ENCODE measurements around the gene MYCBP2.

The MYCBP2 gene

DNA sequence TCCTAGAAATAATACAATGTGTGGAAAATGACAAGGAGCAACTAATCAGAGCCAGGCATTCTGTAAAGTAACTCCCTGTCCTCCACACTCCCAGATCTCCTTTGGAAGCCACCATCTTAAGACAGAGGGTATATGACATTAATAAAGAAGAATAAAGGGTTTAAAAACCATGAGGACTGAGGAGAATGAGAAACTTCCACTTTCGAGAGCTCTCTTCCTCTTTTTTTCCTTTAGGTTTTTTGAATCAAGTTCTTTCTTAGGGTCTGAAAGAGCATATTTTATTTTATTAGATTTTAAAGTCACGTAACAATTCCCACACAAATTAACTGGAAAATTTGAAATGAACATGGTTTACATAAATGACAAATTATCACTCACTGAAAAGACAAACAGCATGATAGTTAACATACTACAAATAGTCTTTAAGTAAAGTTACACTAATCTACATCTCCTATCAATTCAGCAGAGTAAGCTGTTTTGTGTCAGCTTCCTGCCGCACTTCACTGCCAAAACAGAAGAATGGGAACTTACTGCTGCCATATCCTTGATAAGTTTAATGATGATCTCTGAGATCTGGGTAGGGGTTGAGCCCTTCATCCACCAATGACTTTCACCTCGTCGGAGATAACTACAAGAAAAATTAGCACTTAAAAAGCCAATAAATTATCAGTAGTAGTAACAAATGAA is 261.3 kb downstream of the MYCBP2 start:
- no peak for DNase-seq

- DNase-seq = no peak
These were observed 264.8 kb downstream of the MYCBP2 start for GRCh38 chr13:77062097-77062496.

GRCh38 chr13:77061362-77061761 is 265.5 kb downstream of the MYCBP2 start:
- no peak for DNase-seq

DNA sequence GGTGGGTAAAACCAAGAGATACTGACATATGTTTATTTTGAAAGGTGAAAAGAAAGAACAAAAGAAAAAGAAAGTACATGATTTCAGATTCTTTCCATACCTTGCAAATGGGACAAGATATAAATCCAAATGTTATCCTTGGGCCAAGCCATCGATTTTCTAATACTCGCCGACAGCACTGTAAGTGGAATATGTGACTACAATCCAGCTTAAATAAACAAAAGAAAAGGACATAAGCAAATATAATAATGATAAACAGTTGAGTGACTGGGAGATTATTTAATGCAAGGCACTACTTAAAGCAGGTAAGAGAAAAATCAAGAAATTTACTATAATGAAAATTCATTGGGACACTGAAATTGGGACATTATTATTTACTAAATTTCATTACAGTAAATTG is 270.0 kb downstream of the MYCBP2 start:
- DNase-seq = no peak

DNA sequence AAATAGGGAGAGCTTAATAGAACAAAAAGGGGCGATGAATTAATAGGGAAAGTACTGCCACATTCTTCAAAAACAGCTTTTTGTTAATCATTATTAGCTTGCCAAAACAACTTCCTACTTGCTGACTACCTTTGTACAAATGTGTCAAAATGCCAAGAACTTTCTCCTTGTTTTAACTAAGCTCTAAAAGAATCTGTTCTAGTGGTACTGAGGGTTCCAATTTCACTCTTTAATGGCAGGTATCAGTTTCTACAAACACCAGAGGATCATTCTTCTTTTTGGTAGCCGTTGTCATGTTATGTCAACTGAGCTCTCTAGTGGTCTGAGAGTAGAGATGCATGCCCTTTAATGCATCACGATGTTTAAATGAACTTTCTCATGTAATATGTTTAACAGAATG is 270.5 kb downstream of the MYCBP2 start:
- DNase-seq = no peak

DNA sequence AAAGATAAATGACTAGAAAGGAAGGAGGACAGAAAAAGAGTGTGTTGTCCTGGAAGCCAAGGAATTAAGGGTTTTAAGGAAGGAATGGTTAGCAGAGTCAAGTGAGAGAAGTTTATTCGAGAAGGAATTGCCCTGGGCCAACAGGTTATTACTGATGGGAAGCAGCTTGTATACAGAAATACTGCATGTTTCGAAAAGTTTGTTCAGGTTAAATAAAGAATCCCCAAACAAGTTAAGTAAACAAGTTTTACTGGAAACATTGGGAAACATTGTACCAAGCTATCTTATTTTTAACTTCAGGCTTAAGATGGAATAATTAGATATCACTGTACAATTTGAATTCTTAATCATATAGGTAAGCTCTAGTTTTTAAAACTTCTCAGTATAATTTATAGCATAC is 271.7 kb downstream of the MYCBP2 start:
- DNase-seq = no peak

DNA sequence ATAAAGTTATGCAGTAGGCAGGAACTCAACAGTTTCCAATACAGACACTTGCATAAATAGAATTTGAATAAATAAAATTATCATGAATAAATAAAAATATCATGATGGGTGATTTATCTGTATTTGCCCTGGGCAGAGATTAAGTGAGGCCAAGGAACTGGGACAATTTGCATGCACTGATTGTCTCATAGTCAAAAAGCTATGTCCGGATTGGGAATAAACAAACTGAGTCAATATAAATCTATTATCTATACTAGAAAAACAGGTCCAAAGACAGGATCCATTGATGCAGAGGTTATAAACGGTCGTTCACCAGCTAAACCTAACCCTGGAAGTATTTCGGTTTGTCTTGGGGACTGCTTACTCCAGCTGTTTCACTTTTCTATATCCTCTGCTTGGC is 273.7 kb downstream of the MYCBP2 start:
- DNase-seq = no peak

GRCh38 chr13:77048681-77049080 is 278.2 kb downstream of the MYCBP2 start:
- no peak for DNase-seq

DNA sequence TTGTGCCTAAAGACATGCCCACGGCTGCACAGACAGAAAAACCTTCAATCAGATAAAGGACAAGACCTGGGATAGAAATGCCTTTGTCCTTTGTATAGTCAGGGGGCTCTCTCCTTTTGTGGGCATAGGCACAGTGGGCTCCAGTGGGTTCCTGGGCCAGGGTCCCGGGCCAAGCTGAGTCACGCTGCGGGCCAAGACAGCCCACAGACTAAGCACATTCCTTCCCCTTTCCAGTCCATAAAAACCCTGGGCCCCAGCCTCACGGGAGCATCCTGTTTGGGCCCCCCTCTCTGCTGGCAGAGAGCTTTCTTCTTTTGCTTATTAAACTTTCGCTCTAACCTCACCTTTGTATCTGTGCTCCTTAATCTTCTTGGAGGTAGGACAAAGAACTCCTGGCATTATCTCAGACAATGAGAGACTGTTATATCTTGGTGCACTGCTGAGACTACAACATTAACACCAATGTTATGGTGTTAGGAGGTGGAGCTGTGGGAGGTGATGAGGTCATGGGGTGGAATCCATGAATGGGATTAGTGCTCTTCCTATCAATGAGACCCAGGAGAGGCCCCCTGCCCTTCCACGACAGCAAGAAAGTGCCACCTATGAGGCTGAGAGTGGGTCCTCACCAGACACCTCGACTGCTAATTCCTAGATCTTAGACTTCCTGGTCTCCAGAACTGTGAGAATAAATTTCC is 279.1 kb downstream of the MYCBP2 start:
- DNase-seq = no peak

DNA sequence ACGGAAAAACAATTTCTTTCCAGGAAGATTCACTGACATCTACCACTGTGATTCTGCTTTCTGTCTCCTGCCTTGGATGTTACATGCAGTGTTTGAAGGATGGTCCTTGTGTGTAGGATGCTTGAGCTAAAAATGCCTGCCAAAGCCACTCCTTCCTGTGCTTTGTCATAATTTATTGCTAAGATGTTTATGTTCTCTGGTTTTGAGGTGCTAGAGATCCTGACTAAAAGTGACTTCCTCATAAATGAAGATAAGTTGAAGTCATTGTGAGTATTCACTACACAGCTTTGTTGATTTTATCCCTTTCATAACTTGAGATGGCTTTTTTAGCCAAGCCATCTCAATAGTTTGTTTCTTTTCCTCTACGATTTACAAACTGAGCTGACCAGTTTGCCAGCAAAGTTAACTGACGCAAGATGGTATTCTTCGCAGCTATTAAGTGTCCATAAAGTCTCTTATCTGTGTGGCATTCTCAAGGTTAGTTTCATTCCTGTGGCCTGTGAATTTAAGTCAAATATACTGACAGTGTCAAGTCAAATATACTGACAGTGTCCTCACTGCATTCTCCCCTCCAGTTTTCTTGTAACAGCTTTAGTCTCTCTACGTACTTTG is 284.2 kb downstream of the MYCBP2 start:
- no peak for DNase-seq

- DNase-seq = no peak
These were observed 286.1 kb downstream of the MYCBP2 start for GRCh38 chr13:77040835-77041234.

GRCh38 chr13:77040076-77040475 is 286.8 kb downstream of the MYCBP2 start:
- no peak for DNase-seq

- DNase-seq = no peak
These were observed 287.9 kb downstream of the MYCBP2 start for GRCh38 chr13:77038907-77039480.

DNA sequence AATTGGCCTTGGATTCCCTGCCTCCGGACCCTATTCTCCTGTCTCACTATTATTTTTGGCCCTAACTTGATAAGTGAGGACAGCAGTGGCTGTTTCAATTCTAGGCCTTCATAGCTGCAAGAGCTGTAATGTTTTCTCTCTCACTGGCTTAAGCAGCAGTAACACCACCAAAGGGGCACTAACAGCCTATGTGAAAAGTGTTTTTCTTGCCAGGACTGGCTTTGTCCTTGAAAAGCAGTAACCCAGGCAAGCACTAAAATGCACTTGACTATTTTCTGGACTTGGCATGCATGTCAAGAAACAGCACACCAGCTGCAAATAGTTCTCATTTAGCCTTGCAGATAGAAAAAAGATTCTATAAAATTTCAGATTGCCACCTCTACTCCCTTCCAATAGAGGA is 290.6 kb downstream of the MYCBP2 start:
- DNase-seq = no peak

- DNase-seq = no peak
These were observed 292.0 kb downstream of the MYCBP2 start for GRCh38 chr13:77034881-77035280.

DNA sequence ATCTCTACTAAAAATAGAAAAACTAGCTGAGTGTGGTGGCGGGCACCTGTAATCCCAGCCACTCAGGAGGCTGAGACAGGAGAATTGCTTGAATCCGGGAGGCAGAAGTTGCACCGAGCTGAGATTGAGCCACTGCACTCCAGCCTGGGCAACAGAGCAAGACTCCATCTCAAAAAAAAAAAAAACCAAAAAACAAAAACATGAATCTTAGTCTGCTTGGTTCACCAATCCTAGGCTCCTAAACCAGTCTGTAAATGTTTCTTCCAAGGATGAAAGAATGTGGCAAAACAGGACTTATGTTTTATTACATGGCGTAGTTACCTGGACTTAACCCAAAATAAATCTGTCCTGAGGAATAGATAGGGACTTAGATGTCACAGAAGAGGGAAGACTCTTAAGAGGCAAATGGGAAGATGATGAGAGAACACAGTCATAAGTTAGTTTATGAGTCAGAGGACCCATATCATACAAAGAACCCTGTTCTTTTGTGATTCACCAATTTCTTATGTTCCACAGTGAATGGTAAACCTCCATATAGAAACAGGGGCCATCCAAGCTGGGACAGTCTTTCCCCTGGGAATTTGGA is 293.1 kb downstream of the MYCBP2 start:
- DNase-seq = no peak

GRCh38 chr13:77031656-77032243 is 295.1 kb downstream of the MYCBP2 start:
- no peak for DNase-seq

DNA sequence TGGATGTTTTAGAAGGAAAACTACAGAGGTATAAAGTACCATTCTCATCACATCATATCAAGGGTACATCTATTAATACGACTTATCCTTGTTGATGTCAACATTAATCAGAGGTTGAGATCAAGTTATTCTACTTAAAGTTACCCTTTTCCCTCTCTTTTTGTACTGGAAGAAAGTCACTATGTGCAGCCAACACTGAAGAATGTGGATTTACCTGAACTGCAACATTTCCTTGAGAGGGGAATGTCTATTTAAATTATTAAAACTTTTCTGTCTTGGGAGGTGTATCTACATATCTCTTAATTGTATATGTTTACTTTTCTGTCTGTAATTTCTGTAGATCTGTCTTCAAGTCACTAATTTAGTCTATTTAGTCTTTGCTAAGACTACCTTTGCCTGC is 297.5 kb downstream of the MYCBP2 start:
- DNase-seq = no peak

DNA sequence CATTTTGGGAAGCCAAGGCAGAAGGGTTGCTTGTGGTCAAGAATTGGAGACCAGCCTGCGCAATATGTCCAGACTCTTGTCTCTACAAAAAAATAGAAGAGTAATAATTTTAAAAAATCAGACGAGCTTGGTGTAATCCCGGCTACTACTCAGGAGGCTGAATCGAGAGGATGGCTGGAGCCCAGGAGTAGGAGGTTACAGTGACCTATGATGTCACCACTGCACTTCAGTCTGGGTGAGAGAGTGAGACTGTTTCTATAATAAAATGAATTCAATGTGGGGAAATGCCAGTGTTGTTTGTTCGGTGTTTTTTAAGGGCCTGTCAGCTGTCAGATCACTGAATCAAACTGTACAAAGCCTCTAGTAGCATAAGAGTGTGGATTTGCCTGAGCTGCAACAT is 298.7 kb downstream of the MYCBP2 start:
- DNase-seq = no peak

DNA sequence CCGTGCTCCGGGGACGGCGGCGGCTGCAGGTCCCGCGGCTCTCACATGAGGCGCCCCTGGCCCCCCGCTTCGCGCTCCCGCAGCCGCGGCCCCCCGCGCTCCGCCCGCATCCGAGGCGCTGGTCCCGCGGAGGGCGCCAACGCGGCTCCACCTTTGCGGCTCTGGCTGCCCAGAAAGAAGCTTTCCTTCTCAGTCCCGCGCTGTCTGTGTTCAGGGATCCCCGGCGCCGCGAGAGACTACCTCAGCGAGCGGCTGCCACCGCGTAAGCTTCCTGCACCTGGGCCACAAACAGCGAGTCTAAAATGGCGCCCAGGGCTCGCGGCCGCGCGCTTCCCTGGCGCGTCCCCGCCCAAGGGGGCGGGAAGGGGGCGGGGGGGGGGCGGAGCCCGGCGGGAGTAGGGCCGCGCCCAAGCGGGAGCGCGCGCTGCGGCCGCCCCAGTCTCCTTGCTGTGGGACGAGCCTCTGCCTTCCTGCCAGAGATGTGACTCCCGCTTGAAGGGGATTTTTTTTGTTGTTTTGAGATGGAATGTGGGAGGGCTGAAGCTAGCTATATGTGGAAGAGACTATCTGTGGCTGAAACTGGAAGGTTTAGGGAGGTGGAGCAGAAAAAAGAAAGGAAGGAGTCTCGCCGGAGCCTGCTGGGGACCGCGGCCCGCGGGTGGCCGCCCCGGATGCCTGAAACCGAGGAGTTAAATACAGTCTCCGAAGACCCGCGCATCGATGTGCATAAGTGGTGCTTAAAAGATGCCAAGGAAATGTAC is 299.9 kb downstream of the MYCBP2 start, which contains the start of gene FBXL3:
Gene FBXL3, minus strand, starts transcription at position 299 of the 761 bp plus-strand sequence. CDS start 5,299 bp downstream, outside the sequence.
- peak; percentile 72 for DNase-seq

- peak; percentile 52 for DNase-seq
These were observed 300.5 kb downstream of the MYCBP2 start for GRCh38 chr13:77026255-77026860.

DNA sequence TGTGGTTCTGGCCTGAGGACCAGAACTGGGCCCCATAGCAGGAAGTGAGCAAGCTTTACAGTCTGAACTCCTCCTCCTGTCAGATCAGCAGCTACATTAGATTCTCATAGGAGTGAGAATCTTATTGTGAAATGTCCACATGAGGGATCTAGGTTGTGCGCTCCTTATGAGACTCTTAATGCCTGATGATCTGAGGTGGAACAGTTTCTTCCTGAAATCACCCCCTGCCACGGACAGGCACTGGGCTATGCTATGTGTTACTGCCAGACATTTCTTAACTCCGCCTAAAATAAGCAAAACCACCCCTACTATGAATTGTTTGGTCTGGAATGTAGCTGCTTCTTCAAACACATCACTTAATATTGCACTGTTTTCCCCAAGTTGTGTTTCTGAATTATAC is 304.6 kb downstream of the MYCBP2 start:
- DNase-seq = no peak
